Right lobe of liver (tissue), 6 donors: Measurements from ENCODE around the gene NDE1. TPM values are rescaled to one million over a fixed set of nuclear protein-coding genes. Genes with fewer than 3 reads are reported as not detected.

Experiments used
- ATAC-seq, 4 donors: fragments of 200-7000 bp; cut with Tn5 transposase; one replicate each; pipeline ENCODE4 v1.9.1; 2020; ENCODE audit warnings: mild to moderate bottlenecking in 4 of 4, moderate library complexity in 4 of 4
- DNase-seq, 3 donors: peaks; one replicate each; pipeline ENCODE4 v3.0.0-alpha.2; 2020
- H3K27ac ChIP-seq, 3 donors: fragments of 200-600 bp; one replicate each; pipeline ENCODE4 v1.8.0; 2022
- H3K27me3 ChIP-seq, 2 donors: fragments of 200-600 bp; one replicate each; pipeline ENCODE4 v1.8.0; 2022
- H3K36me3 ChIP-seq, 4 donors: fragments of 200-600 bp; sonication (generic) in 1 of 4; one replicate each; pipeline versions ENCODE4 v1.5.1 to v1.8.0; 2017 to 2022; ENCODE audit warnings: control low read depth in 1 of 4
- H3K4me1 ChIP-seq, 4 donors: fragments of 200-600 bp; sonication (generic) in 1 of 4; one replicate each; pipeline versions ENCODE4 v1.5.1 to v1.8.0; 2017 to 2022; ENCODE audit warnings: control low read depth in 1 of 4
- H3K4me3 ChIP-seq, 3 donors: fragments of 200-600 bp; one replicate each; pipeline ENCODE4 v1.8.0; 2022
- H3K9me3 ChIP-seq, 4 donors: fragments of 200-600 bp; sonication (generic) in 1 of 4; one replicate each; pipeline versions ENCODE4 v1.5.1 to v1.8.0; 2017 to 2022; ENCODE audit warnings: control low read depth in 1 of 4
- POLR2A ChIP-seq: fragments of 450-650 bp; IDR thresholded peaks from one replicate; pipeline ENCODE4 v1.6.1; 2017; ENCODE audit warnings: antibody characterized with exemption, mild to moderate bottlenecking
- WGBS: methylation state at CpG from one replicate; pipeline ENCODE4 v1.1.6; 2018; ENCODE audit warnings: low coverage, low lambda C conversion rate; ENCODE audit not compliant: insufficient coverage; ENCODE audit errors: missing lambda C conversion rate; 5-methylcytosine and 5-hydroxymethylcytosine counted together
- intact Hi-C, 2 donors: fragments of 100-400 bp; cut with DNase I; formaldehyde crosslinking; loops; one replicate each; pipeline versions ENCODE4 v1.11.2 to v1.14.1; 2022
- total RNA-seq, 6 experiments: library from RNA; depleted of rRNA in 2 of 6; stranded (reverse); fragments of >200 nt in 2 of 6; fragmentation: NEBNext Ultra II Directional in 3 of 6; extraction: Animal tissue kit (Norgen Biotek cat#: 25700) in 3 of 6; gene quantifications; one replicate each; pipeline versions ENCODE4 v1.1.0 to v1.2.4, GENCODE V29; 2016 to 2023
- TF ChIP-seq, protein P1 (sequence below), 4 donors: fragments of 200-600 bp in 3 of 4; fragments of 450-650 bp in 1 of 4; IDR thresholded peaks; one replicate each; pipeline versions ENCODE4 v1.5.1 to v1.8.0; 2016 to 2022; ENCODE audit warnings: antibody characterized with exemption in 4 of 4, mild to moderate bottlenecking in 2 of 4
- donor health status: DM: no; HTN: yes; CAD: no.
- donor health status: DM: no; HTN: no; CAD: no.
- donor health status: DM: no; HTN: no; CAD: no.
- donor health status: DM: no; HTN: yes; CAD: no.
- donor health status: DM: no; HTN: yes; CAD: no.

Gene NDE1
- total RNA-seq, 6 experiments from 2014 or later: 3.6 to 10.2 (median 6.9) TPM

DNA sequence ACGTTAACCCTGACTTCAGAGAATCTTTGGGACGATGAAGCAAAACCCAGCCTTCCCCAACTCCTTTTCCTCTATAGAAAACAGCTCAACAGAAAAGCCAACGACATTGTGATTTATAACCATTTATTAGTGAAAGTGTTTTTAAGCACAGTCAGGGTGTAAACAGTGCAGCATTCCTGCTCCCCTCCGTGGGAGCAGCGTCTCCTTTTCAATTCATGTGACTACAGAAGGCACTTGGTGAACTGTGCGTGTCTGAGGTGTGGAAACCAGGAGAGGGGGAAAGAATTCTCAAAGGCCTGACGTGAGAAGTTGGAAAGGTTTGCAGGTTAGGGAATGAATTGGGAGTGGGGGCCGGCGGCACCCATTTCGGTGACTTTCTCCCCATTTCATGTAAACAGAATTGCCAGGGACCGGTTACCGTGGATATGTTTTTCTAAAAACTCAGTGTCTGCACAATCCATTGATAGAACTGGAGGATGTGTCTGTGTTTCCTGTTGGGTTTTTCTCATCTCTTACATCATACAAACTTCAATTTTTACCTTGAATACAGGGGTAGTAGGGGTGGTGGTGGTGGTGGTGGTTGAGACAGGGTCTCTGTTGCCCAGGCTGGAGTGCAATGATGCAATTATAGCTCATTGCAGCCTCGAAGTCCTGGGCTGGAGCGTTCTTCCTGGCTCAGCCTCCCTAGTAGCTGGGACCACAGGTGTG, 53.1 kb downstream of the NDE1 start:
- no peaks in the 10 kb centered on the region for H3K27me3 ChIP-seq
- H3K4me3 ChIP-seq: no peak overlapping the region
- ATAC-seq (no peak), DNase-seq (no peak)
- no peak overlapping the region for H3K27ac ChIP-seq
- H3K9me3 ChIP-seq: no peaks in the 10 kb centered on the region
- TF ChIP-seq, protein P1, sequence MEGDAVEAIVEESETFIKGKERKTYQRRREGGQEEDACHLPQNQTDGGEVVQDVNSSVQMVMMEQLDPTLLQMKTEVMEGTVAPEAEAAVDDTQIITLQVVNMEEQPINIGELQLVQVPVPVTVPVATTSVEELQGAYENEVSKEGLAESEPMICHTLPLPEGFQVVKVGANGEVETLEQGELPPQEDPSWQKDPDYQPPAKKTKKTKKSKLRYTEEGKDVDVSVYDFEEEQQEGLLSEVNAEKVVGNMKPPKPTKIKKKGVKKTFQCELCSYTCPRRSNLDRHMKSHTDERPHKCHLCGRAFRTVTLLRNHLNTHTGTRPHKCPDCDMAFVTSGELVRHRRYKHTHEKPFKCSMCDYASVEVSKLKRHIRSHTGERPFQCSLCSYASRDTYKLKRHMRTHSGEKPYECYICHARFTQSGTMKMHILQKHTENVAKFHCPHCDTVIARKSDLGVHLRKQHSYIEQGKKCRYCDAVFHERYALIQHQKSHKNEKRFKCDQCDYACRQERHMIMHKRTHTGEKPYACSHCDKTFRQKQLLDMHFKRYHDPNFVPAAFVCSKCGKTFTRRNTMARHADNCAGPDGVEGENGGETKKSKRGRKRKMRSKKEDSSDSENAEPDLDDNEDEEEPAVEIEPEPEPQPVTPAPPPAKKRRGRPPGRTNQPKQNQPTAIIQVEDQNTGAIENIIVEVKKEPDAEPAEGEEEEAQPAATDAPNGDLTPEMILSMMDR (IDR thresholded peaks at IDR 0.05): no peak
- TF ChIP-seq POLR2A: no peak
- peaks cover 0 to 18% (median 0%) of the 10 kb centered on the region in 4 donors for H3K36me3 ChIP-seq
- WGBS: 82% methylated on average over 11 of the region's 14 CpGs
- intact Hi-C loops: no loop called here
- no peaks in the 10 kb centered on the region for H3K4me1 ChIP-seq

DNA sequence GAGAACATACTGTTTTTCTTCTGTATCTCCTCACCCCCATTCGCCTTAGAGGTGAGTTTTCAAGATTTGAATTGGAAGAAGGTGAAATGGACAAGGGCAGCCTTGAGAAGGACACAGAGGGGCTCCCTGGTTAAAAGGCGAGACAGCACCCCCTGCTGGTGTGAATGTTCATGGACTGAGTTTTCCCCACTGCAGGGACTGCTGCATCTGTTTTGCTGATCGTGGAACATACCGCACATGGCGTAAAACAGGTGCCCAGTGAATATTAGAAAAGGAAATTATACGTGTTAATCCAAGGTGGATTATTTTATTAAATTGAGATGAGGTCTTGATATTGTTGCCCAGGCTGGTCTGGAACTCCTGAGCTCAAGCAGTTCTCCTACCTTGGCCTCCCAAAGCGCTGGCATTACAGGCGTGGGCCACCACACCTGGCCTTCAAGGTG, 54.5 kb downstream of the NDE1 start:
- 41% methylated on average over 7 of the region's 8 CpGs for WGBS
- Histone ChIP-seq H3K4me3 (no peak overlapping the region), H3K36me3 (peaks cover 0 to 6% (median 0%) of the 10 kb centered on the region in 4 donors), H3K27ac (no peak overlapping the region), H3K27me3 (no peaks in the 10 kb centered on the region), H3K4me1 (no peaks in the 10 kb centered on the region), H3K9me3 (no peaks in the 10 kb centered on the region)
- intact Hi-C loops: no loop called here
- peak; percentile 87 to 94 (median 90) for ATAC-seq
- TF ChIP-seq POLR2A: no peak
- TF ChIP-seq, protein P1 (IDR thresholded peaks at IDR 0.05): peak; percentile 72 to 88 (median 84)
- peak; percentile 50 to 75 (median 71) for DNase-seq

DNA sequence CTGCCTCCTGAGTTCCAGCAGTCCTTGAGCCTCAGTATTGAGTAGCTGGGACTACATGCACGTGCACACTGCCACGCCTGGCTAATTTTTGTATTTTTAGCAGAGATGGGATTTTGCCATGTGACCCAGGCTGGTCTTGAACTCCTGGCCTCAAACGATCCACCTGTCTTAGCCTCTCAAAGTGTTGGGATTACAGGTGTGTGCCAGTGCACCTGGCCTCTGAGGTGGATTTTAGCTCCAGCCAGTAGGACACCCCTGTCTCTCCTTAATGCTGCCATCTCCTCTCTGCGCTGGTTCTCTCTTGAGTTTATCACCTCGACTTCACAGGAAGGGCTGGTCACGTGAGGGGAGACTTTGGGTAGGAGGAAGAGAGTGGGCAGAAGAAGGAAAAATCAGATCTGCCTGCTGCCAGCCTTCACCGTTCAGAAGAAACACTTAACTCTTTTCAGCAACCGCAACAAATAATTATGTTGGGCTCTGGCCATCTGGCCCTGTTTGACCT, 55.1 kb downstream of the NDE1 start:
- Histone ChIP-seq H3K4me3 (no peak overlapping the region), H3K27me3 (no peaks in the 10 kb centered on the region), H3K36me3 (peaks cover 0 to under 1% (median 0%) of the 10 kb centered on the region in 4 donors), H3K27ac (no peak overlapping the region), H3K4me1 (no peaks in the 10 kb centered on the region), H3K9me3 (no peaks in the 10 kb centered on the region)
- intact Hi-C loops: no loop called here
- ATAC-seq (no peak), DNase-seq (no peak)
- 69% methylated on average over 7 of the region's 8 CpGs for WGBS
- TF ChIP-seq, protein P1 (IDR thresholded peaks at IDR 0.05): no peak
- no peak for TF ChIP-seq POLR2A

DNA sequence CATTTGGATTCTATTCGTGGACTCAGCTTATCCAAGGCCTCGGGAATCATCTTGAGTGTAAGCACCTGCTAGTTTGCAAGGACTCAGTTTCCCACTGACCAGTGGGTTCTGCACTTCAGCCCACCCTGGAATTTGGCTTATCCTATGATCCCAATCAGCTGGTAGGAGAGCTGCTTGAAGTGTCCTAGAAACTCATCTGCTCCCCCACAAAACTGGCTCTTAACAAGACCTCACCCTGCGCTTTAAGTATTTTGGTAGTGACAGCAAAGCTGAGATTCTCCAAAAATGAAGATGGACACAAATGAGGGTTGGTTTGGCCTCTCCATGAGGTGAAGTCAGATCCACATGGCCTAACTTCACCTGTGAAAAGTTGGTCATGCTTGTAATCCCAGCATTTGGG, 57.3 kb downstream of the NDE1 start:
- no CpG with 5 or more reads among the region's 3 CpGs for WGBS
- Histone ChIP-seq H3K9me3 (no peaks in the 10 kb centered on the region), H3K36me3 (no peaks in the 10 kb centered on the region), H3K4me1 (no peaks in the 10 kb centered on the region), H3K4me3 (no peak overlapping the region), H3K27me3 (no peaks in the 10 kb centered on the region), H3K27ac (no peak overlapping the region)
- DNase-seq (no peak), ATAC-seq (no peak)
- intact Hi-C loops: no loop called here
- TF ChIP-seq POLR2A: no peak
- TF ChIP-seq, protein P1 (IDR thresholded peaks at IDR 0.05): no peak
